ENCODE results near the gene GRIK1. TPM values are rescaled to one million over a fixed set of nuclear protein-coding genes. Genes with fewer than 3 reads are reported as not detected.

The GRIK1 gene
- polyA plus RNA-seq, 1 experiment: not detected

- DNase-seq (ENCODE audit: low read depth, low spot score): no peak
- H3K9me3 ChIP-seq (ENCODE audit: control insufficient read depth, insufficient read depth, low read length): no peaks in the 10 kb centered on the region
- H3K4me3 ChIP-seq (ENCODE audit: low read depth, low read length): no peak overlapping the region
- POLR2A ChIA-PET: no interaction called here
- H3K27me3 ChIP-seq (ENCODE audit: control insufficient read depth, insufficient read depth, low read length): no peaks in the 10 kb centered on the region
- no peak overlapping the region for H3K27ac ChIP-seq (ENCODE audit: low read depth, low read length)
- CTCF ChIA-PET: interaction anchor here (1.6 kb wide), 1 partner anchor 353 kb away, joined by 6 read pairs; no protein-coding TSS in a partner anchor
- no peak for TF ChIP-seq CTCF (IDR thresholded peaks at IDR 0.05; ENCODE audit: low read depth, low read length)
These were observed 110.1 kb downstream of the GRIK1 start for GRCh38 chr21:29829564-29830275.

GRCh38 chr21:29827647-29828046 is 112.1 kb downstream of the GRIK1 start:
- no peak for DNase-seq (ENCODE audit: low read depth, low spot score)
- no peak for TF ChIP-seq CTCF (IDR thresholded peaks at IDR 0.05; ENCODE audit: low read depth, low read length)
- no peaks in the 10 kb centered on the region for H3K27me3 ChIP-seq (ENCODE audit: control insufficient read depth, insufficient read depth, low read length)
- no peak overlapping the region for H3K4me3 ChIP-seq (ENCODE audit: low read depth, low read length)
- no peaks in the 10 kb centered on the region for H3K9me3 ChIP-seq (ENCODE audit: control insufficient read depth, insufficient read depth, low read length)
- ChIA-PET POLR2A (no interaction called here), CTCF (no interaction called here)
- no peak overlapping the region for H3K27ac ChIP-seq (ENCODE audit: low read depth, low read length)

- no peaks in the 10 kb centered on the region for H3K9me3 ChIP-seq (ENCODE audit: control insufficient read depth, insufficient read depth, low read length)
- DNase-seq (ENCODE audit: low read depth, low spot score): no peak
- CTCF ChIA-PET: no interaction called here
- no peak overlapping the region for H3K4me3 ChIP-seq (ENCODE audit: low read depth, low read length)
- H3K27me3 ChIP-seq (ENCODE audit: control insufficient read depth, insufficient read depth, low read length): no peaks in the 10 kb centered on the region
- no peak overlapping the region for H3K27ac ChIP-seq (ENCODE audit: low read depth, low read length)
- TF ChIP-seq CTCF (IDR thresholded peaks at IDR 0.05; ENCODE audit: low read depth, low read length): no peak
- POLR2A ChIA-PET: no interaction called here
These were observed 112.6 kb downstream of the GRIK1 start for GRCh38 chr21:29827236-29827635.

GRCh38 chr21:29826386-29826785 is 113.4 kb downstream of the GRIK1 start:
- H3K4me3 ChIP-seq (ENCODE audit: low read depth, low read length): no peak overlapping the region
- POLR2A ChIA-PET: no interaction called here
- H3K27ac ChIP-seq (ENCODE audit: low read depth, low read length): no peak overlapping the region
- no peak for DNase-seq (ENCODE audit: low read depth, low spot score)
- TF ChIP-seq CTCF (IDR thresholded peaks at IDR 0.05; ENCODE audit: low read depth, low read length): no peak
- H3K9me3 ChIP-seq (ENCODE audit: control insufficient read depth, insufficient read depth, low read length): no peaks in the 10 kb centered on the region
- H3K27me3 ChIP-seq (ENCODE audit: control insufficient read depth, insufficient read depth, low read length): no peaks in the 10 kb centered on the region
- CTCF ChIA-PET: no interaction called here

GRCh38 chr21:29825936-29826335 is 113.9 kb downstream of the GRIK1 start:
- POLR2A ChIA-PET: no interaction called here
- DNase-seq (ENCODE audit: low read depth, low spot score): no peak
- H3K9me3 ChIP-seq (ENCODE audit: control insufficient read depth, insufficient read depth, low read length): no peaks in the 10 kb centered on the region

More at GRCh38 chr21:29825936-29826335, 113.9 kb downstream of the GRIK1 start:
- no peak for TF ChIP-seq CTCF (IDR thresholded peaks at IDR 0.05; ENCODE audit: low read depth, low read length)
- CTCF ChIA-PET: no interaction called here
- H3K27me3 ChIP-seq (ENCODE audit: control insufficient read depth, insufficient read depth, low read length): no peaks in the 10 kb centered on the region
- H3K27ac ChIP-seq (ENCODE audit: low read depth, low read length): no peak overlapping the region
- no peak overlapping the region for H3K4me3 ChIP-seq (ENCODE audit: low read depth, low read length)
